HUES48 (cell line): ENCODE measurements around the gene CREB3L1.

Experiments
- H3K27ac ChIP-seq: one replicate; pipeline ENCODE4 v1.7.0; 2013; ENCODE audit warnings: low read depth, low read length, inconsistent platforms
- H3K27me3 ChIP-seq: 2 replicates; pipeline ENCODE4 v1.6.1; 2013; ENCODE audit warnings: mild to moderate bottlenecking, low read length; ENCODE audit not compliant: control insufficient read depth, insufficient read depth
- H3K36me3 ChIP-seq: 2 replicates; pipeline ENCODE4 v1.6.1; 2013; ENCODE audit warnings: low read length; ENCODE audit not compliant: control insufficient read depth, insufficient read depth
- H3K4me1 ChIP-seq: 2 replicates; pipeline ENCODE4 v1.6.1; 2013; ENCODE audit warnings: mild to moderate bottlenecking, low read length; ENCODE audit not compliant: control insufficient read depth, insufficient read depth
- H3K4me3 ChIP-seq: 2 replicates; pipeline ENCODE4 v1.5.1; 2013; ENCODE audit warnings: mild to moderate bottlenecking, low read depth, low read length
- H3K9ac ChIP-seq: 2 replicates; pipeline ENCODE4 v1.6.1; 2013; ENCODE audit warnings: mild to moderate bottlenecking, low read depth, low read length, moderate library complexity
- H3K9me3 ChIP-seq: 2 replicates; pipeline ENCODE4 v1.6.1; 2013; ENCODE audit warnings: low read length; ENCODE audit not compliant: control insufficient read depth, insufficient read depth

CREB3L1 gene

DNA sequence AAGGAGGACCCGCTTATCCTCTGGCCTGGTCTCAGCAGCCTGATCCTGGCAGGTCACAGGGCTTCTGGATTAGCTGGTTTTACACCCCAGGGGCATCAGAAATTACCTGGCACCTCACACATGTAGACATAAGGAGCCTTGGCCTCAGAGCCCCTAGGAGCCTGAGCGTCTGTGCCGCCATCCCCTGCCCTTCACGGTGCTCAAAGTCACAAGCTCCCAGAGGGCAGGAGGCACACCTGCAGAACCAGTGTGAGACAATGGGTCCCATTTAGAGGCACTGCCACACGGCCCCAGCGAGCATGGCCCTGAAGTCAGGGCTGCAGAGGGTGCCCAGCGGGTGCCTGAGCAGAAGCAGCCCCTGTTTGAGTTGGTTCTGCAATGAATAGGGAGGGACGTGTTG lies 73.7 kb downstream of the CREB3L1 start:
- Histone ChIP-seq H3K4me3 (no peak overlapping the region), H3K4me1 (peaks cover 45% of the 10 kb centered on the region), H3K36me3 (peaks cover 9% of the 10 kb centered on the region), H3K9me3 (no peaks in the 10 kb centered on the region), H3K27me3 (peaks cover 6% of the 10 kb centered on the region; the same call in 1 of the 2 replicates), H3K9ac (no peak overlapping the region), H3K27ac (no peak overlapping the region)

DNA sequence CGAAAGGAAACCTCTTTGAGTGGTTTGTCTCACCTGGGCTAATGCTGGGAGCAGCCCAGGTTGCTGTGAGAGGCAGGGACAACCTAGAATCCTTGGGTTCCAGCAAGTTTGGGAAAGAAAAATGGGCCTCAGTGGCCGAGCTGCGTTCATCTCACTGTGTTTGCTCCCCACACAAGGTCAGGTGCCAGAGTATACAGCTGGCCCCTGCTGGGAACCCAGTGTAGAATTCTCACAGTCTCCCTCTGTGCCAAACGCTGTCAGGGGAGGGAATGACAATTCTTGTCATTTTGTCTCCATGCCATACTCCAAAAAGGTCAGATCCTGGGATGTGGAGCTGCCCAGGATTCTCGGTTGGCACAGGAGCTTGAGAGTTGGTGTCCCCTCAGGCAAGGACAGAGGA lies 74.1 kb downstream of the CREB3L1 start:
- H3K27me3 ChIP-seq, result 0 out of 2 replicates have a peak, but pooled peaks cover 2% of the 10 kb centered on the region
- no peak overlapping the region for H3K27ac ChIP-seq
- H3K36me3 ChIP-seq, result peaks cover 13% of the 10 kb centered on the region
- H3K4me3 ChIP-seq, result no peak overlapping the region
- H3K9ac ChIP-seq, result no peak overlapping the region
- H3K4me1 ChIP-seq, result peaks cover 40% of the 10 kb centered on the region
- H3K9me3 ChIP-seq, result no peaks in the 10 kb centered on the region

DNA sequence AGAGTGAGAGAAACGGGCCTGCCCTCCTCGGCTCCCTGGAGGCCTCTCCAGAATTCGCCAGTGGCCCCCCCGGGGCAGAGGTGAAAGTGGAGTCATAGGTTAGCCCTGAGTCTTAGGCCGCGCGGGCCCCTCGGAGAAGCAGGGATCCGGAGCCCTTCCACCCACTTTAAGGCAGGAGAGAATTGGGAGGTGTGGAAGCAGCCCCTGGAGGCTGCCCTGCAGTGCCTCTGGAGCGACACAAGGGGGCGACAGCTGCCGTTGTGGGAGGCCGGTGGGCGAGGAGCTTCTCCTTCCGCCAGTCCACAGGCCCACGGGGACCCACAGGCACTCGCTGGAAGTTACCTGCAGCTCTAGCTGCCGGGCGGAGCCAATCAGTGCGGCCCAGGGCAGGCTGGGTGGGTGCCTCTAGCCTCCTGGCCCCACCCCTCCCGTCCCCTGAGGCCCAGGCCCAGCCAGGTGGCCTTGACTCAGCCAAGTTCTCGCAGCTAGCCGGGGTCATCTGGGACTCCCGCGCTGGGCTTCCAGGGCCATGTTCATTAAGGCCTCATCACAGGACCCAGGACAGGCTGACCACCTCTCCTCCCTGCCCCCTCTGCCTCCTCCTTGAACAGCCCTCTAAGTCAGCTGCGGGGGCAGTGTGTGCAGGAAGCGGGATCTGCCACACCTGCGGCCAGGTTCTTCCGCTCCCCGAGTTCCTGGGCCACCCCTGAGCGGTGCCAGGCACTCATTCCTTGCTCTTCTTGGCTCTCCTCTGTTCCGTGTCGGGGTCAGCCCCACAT lies 74.8 kb downstream of the CREB3L1 start:
- Histone ChIP-seq H3K9me3 (no peaks in the 10 kb centered on the region), H3K27ac (no peak overlapping the region), H3K27me3 (no peaks in the 10 kb centered on the region), H3K9ac (no peak overlapping the region), H3K36me3 (peaks cover 13% of the 10 kb centered on the region), H3K4me3 (no peak overlapping the region), H3K4me1 (peaks cover 36% of the 10 kb centered on the region)

DNA sequence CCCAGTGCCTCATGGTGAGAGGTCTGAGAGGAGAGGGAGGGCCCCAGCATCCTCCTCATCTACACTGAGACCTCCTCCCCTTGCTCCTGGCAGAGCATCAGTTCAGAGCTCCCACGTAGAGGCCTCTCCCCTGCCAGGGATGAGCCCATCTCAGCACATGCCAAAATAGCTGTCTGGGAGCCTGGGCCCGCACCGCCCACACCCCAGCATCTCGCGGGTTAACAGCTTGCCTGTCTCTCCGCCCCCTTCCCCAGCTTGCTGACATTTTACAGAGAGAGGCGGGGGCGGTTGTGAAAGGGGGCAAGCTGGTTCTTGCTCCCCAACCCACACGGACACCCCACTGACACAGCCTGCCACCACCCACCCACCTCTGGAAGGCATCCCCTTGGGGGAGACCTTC lies 76.2 kb downstream of the CREB3L1 start:
- peaks cover 30% of the 10 kb centered on the region for H3K4me1 ChIP-seq
- H3K9ac ChIP-seq, result no peak overlapping the region
- H3K4me3 ChIP-seq, result no peak overlapping the region
- no peaks in the 10 kb centered on the region for H3K9me3 ChIP-seq
- no peak overlapping the region for H3K27ac ChIP-seq
- H3K36me3 ChIP-seq, result peaks cover 13% of the 10 kb centered on the region
- no peaks in the 10 kb centered on the region for H3K27me3 ChIP-seq

DNA sequence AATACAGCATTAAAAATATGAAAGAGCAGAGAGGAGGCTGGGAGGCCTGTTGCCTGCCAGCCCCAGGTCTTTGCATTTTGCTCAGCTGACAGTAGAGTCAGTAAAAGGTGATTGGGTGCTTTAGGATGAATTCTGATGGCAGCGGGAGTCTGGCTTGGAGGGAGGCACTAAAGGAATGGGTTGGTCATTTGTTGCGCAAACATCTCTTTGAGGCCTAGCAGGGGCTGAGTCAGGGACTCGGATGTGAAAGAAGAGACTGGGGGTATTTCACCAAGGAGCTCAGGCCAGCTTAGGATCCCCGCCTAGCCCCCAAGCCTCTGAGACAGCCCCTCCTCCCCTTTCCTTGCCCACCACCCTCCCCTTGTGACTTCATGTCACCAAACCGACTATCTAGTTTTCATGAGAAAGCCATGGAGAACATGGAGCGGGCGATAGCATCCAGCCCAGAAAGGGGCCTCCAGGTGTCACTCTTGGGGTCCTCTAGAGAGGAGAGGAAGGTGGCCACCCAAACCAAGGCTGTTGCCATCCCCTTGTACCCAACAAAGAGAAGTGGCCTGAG lies 79.5 kb downstream of the CREB3L1 start:
- Histone ChIP-seq H3K27me3 (no peaks in the 10 kb centered on the region), H3K9ac (no peak overlapping the region), H3K4me3 (no peak overlapping the region), H3K36me3 (peaks cover 13% of the 10 kb centered on the region), H3K9me3 (no peaks in the 10 kb centered on the region), H3K4me1 (peaks cover 28% of the 10 kb centered on the region), H3K27ac (peak overlapping the region; percentile 31)

DNA sequence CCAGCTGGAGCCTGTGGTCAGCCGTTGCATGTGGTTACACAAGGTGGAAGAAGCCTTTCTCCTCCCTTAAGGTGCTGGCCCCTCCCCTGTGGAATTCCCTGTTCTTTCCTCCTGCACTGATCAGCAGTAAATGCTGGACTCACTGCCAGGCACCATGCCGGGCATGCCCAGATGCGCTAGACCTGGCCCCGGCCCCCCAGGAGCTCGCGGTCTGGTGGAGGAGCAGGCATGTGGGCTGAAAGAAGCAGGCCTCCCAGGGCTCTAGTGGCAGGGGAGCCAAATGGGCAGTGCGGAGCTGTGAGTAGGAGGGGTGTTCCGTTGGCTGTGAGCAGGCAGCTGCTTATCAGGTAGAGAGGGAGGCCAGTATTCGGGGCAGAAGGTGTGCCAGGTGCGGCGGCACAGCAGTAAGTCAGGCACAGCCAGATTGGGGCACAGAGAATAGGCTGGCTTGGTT lies 80.0 kb downstream of the CREB3L1 start:
- Histone ChIP-seq H3K27me3 (no peaks in the 10 kb centered on the region), H3K9me3 (no peaks in the 10 kb centered on the region), H3K9ac (no peak overlapping the region), H3K4me1 (peaks cover 25% of the 10 kb centered on the region), H3K4me3 (no peak overlapping the region), H3K27ac (peak overlapping the region; percentile 31), H3K36me3 (peaks cover 13% of the 10 kb centered on the region)

- H3K9ac ChIP-seq, result no peak overlapping the region
- no peaks in the 10 kb centered on the region for H3K9me3 ChIP-seq
- H3K4me1 ChIP-seq, result peaks cover 10% of the 10 kb centered on the region; the same call in 1 of the 2 replicates
- peaks cover 5% of the 10 kb centered on the region for H3K36me3 ChIP-seq
- no peak overlapping the region for H3K4me3 ChIP-seq
- H3K27ac ChIP-seq, result no peak overlapping the region
- no peaks in the 10 kb centered on the region for H3K27me3 ChIP-seq
Observed at GRCh38 chr11:46359953-46360352, 82.5 kb downstream of the CREB3L1 start.

- Histone ChIP-seq H3K9me3 (no peaks in the 10 kb centered on the region), H3K36me3 (peaks cover 5% of the 10 kb centered on the region), H3K27ac (peak overlapping the region; percentile 41), H3K9ac (no peak overlapping the region), H3K4me1 (peaks cover 10% of the 10 kb centered on the region; the same call in 1 of the 2 replicates), H3K4me3 (no peak overlapping the region), H3K27me3 (no peaks in the 10 kb centered on the region)
Observed at GRCh38 chr11:46360878-46361277, 83.4 kb downstream of the CREB3L1 start.

DNA sequence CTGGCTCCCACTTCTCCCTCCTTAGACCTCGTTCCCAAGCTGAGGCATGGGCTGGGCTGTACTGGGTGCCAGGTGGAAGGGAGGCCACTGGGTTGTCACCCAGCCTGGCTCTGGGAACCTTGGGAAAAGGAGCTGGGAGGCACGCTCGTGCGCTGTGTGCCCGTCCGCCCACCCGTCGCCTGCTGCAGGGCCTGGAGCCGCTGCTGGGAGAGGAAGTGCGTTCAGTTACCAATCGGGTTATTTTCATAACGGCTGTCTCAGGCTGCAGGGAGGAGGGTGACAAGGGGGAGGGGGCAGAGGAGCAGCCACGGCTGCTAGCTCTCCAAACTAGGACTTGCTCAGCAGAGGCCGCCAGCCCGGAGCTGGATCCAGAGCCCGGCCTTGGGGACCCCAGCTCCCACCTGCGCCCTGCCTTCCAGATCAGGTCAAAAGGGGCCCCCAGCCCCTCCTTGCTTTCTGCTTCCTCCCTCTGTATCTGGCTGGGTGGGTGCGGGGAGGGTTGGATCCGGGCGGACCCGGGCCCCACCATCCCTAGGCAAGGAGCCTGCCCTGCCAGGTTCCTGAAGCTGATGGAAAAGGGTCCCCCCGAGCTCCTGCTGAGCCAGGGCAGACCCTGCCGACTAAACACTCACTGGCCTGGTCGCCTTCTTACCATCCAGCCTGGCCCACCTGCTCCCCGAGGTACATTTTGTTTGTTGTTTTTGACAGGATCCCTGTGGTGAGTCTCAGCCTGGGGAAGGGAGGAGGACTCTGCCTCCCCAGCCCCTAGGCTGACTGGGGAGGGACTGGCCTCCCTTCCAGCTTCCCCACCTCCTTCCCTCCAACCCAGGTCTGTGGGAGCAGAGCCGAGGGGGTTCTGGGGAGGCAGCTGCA lies 84.1 kb downstream of the CREB3L1 start:
- Histone ChIP-seq H3K36me3 (peaks cover under 1% of the 10 kb centered on the region), H3K4me3 (no peak overlapping the region), H3K27ac (peak overlapping the region; percentile 41), H3K27me3 (no peaks in the 10 kb centered on the region), H3K9me3 (no peaks in the 10 kb centered on the region), H3K4me1 (peaks cover 10% of the 10 kb centered on the region; the same call in 1 of the 2 replicates), H3K9ac (no peak overlapping the region)

DNA sequence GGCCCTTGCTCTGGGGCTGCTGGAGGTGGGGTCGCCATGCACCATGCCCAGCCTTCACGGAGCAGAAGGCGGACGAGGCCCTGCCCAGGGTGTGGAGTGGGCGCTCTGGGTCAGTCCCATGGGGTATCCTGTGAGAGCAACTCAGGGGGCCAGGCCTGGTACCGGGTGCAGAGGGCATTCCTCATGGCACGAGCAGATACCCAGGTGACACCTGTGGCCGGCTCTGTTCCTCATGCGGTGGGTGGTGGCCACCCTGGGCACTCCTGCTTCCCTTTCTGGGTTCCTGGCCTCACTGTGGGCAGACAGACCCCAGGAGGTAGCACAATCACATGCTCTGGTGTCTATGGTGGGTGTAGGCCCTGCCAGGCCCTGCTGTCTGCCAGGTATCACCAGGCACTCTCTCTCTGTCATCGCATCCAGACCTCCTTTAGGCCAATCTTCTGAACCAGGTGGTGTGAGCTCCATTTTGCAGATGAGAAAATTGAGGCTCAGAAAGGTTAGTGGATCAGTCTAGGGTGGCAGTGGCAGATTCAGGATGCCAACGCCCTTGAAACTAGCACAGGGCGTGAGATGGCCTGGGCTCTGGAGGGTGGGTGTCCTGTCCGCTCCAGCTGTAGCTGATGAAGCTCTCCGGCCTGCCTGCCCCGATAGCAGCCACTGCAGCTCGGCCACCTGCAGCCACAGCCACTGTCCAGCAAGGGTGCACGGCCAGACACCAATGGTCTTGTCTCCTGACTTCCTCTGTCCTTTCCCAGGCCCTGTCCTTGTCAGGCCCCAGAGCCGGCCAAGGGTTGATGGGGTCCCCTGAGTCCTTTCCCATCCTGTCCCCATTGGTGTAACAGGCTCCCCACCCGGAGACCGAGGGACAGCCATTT lies 84.9 kb downstream of the CREB3L1 start:
- Histone ChIP-seq H3K27me3 (no peaks in the 10 kb centered on the region), H3K9me3 (no peaks in the 10 kb centered on the region), H3K36me3 (no peaks in the 10 kb centered on the region; the same call in 1 of the 2 replicates), H3K9ac (no peak overlapping the region), H3K27ac (peak overlapping the region; percentile 47), H3K4me1 (peaks cover 10% of the 10 kb centered on the region; the same call in 1 of the 2 replicates), H3K4me3 (no peak overlapping the region)
